ENCODE measurements around the gene ARHGDIB.

ARHGDIB gene

DNA sequence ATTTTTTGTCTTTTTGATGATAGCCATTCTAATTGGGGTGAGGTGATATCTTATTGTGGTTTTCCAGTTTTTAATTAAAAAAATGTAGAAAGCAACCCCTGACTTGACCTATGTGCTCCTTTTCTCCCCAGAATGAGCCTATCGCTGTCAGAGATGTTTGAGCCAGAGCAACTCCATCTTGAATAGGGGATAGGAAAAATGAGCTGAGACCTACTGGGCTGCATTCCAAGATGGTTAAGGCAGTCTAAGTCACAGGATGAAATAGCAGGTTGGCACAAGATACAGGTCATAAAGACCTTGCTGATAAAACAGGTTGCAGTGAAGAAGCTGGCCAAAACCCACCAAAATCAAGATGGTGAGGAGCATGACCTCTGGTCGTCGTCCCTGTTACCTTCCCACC lies 36.9 kb downstream of the ARHGDIB start:
- DNase-seq: no peak

DNA sequence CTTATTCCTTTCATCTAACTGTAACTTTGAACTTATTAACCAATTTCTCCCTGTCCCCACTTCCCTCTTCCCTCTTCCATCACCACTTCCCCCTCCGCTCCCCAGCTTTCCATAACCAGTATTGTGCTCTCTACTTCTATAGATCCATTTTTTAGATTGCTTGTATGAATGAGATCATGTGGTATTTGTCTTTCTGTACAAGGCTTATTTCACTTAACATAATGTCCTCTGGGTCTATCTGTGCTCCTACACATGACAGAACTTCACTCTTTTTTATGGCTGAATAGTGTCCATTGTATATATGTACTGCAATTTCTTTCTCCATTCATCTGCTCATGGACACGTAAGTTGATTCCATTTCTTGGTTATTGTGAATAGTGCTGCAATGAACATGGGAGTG lies 37.5 kb downstream of the ARHGDIB start:
- no peak for DNase-seq

DNA sequence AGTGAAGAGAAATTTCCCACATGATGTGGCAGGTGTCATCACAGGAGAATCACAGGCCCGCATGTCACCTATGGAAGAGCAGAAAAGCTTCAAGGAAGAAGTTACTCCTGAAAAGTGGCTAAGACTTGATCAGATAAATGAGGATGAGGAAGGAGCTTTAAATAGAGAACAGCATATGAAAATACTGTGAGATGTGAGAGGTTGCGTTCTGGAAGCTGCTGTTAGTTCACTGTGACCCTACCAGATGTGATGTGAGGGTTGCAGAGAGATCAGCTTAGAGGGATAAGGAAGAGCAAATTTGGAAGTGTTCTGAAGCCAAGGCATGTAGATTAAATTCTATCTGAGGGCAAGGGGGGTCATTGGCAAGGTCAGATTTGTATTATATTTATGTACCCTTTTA lies 40.2 kb downstream of the ARHGDIB start:
- DNase-seq: no peak

DNA sequence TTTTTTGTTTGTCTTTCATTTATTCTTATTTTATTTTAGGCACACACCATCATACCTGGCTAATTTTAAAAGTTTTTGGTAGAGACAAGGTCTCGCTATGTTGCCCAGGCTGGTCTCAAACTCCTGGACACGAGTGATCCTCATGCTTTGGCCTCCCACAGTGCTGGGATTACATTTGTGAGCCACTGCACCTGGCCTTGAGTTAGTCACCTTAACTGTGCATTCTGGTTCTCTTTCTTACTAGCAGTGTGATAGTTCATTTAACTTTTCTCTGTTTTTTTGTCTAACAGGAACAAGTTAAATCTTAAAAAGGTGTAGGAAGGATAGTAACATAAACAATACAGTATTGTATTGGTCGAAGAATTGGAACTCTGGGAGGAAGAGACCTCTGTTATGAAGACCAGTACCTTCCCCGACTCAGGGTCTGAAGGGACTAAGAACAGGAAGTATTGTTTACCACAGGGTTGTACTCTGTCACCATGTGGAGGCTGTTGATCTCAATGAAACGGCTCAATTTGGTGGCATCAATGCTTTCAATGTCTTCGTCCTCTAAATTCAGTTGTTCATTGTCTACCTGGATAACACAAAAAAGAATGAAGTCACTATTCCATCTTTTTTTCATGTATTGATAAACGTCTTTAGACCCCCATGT lies 40.8 kb downstream of the ARHGDIB start:
- DNase-seq: no peak

- DNase-seq: no peak
Observed at GRCh38 chr12:14919455-14919854, 41.9 kb downstream of the ARHGDIB start.

DNA sequence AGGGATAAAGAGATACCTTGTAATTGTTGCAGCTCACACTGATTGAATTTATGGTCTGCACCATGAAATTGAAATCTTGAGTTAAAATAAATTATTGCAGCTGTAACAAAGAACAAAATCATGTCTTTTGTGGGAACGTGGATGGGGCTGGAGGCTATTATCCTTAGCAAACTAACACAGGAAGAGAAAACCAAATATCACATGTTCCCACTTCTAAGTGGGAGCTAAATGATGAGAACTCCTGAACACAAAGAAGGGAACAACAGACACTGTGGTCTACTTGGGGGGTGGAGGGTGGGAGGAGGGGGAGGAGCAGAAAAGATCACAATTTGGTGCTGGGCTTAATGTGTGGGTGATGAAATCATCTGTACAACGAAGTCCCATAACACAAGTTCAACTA lies 45.7 kb downstream of the ARHGDIB start:
- DNase-seq: no peak

DNA sequence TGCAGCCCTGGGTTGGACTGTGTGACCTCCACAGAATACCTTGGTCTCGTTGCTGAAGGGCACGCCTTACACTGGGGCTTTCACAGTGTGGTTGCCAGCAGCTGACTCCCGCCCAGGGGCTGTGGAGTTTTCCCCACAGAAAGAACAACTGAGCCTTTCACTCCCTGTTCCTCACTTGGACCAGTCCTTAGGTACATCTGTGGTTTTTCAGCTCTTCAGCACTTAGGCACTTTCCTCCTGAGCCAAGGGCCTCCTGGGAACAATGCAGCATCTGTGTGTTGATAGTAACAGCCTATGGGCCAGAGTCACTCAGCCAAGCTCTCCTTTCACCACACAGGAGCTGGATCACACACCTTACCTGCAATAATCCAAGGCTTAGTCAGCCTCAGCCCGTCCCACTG lies 48.0 kb downstream of the ARHGDIB start:
- no peak for DNase-seq

- DNase-seq: no peak
Observed at GRCh38 chr12:14911131-14911530, 50.3 kb downstream of the ARHGDIB start.

DNA sequence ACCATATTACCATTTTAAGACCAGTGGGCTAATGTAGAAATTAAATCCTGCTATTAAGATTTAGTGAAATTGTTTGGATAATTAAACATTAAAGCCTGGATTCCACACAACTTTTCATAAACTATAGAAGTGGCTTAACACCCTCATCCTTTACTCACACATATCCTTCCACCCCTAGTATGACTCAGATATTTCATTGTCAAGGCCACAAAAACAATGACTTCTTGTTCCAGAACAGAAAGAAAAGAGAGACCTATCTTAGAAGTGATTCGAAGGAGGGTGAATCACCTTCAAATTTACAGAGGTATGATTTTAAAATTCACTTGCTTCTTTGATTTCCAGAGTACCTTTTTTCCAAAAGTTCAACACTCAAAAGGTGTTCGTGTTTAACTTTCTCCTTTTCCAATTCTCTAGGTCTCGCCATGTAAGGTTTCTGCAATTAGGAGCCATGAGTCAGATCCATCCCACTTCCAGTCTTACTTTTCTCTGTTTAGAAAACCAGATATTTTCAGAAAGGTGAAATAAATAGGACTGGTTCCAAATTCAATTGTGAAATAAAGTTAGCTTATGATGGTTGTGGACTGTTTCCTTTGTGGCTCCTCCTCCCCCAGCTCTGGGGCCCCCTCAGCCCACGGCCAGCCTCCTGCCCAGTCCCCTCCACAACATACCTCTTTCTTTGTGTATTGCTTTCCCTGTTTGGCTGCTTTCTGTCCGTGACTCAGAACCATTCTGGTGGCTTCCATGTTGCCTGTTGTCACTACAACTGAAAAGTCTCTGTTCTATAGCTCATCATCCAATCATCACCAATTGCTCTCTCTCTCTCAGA lies 51.1 kb downstream of the ARHGDIB start:
- DNase-seq: no peak

- no peak for DNase-seq
Observed at GRCh38 chr12:14907953-14908352, 53.4 kb downstream of the ARHGDIB start.

- no peak for DNase-seq
Observed at GRCh38 chr12:14906114-14906513, 55.3 kb downstream of the ARHGDIB start.

GRCh38 chr12:14905269-14906004 lies 56.0 kb downstream of the ARHGDIB start:
- DNase-seq: no peak

GRCh38 chr12:14904854-14905253 lies 56.5 kb downstream of the ARHGDIB start:
- DNase-seq: no peak

- DNase-seq: no peak
Observed at GRCh38 chr12:14903386-14904098, 57.9 kb downstream of the ARHGDIB start.

DNA sequence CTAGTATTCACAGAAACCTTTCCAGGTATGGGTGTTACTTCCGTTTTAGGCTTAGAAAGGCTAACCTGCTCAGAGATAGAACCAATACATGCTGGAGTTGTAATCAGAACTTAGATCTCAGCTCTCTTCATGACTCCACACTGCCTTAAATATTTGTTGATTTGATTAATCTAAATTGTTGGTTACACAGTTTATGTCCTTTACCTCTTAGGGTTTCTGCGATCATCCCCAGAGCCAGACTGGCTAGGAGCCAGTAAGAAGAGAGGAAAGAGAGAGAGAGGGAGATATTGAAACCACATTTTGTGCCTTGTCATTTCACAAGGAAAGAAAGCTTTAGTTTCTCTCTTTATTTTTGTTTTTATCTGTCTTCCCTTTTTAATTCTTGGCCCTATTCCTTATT lies 58.9 kb downstream of the ARHGDIB start:
- no peak for DNase-seq

- no peak for DNase-seq
Observed at GRCh38 chr12:14901228-14901562, 60.2 kb downstream of the ARHGDIB start.

- DNase-seq: no peak
Observed at GRCh38 chr12:14900521-14901227, 60.7 kb downstream of the ARHGDIB start.

GRCh38 chr12:14896521-14897169 lies 64.8 kb downstream of the ARHGDIB start:
- no peak for DNase-seq

DNA sequence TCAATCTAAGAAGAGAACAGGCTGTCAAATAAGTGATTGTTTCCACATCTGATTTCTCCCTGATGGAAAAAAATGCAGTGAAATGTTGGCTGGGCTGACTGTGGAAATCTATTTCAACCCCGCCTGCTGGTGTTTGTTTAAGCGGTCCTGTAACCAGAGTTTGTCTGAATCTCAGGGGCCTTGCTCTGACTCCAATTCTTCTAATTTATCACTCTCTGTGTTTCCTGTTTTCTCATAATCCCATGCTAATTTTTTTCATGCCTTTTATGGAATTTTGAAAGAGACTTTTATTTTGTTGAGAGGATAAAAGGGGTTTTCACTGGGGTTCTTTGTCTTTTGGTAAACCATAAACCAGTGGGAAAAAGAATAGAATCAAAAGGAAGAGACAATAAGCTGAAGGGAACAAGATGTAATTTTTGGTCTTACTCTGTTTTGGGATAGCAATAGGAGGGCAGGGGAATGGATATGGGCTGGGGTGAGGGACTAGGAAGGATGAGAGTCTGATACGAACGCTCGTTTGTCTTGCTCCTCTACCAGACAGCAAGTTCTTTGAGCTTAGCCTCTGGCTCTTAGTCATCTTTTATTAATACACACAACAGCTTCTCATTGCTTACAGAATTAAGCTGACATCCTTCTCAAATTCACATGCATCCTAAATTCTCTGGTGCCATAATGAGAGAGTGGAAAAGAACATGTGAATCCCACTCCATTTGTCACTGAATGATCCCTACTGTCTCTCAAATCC lies 67.7 kb downstream of the ARHGDIB start:
- no peak for DNase-seq

DNA sequence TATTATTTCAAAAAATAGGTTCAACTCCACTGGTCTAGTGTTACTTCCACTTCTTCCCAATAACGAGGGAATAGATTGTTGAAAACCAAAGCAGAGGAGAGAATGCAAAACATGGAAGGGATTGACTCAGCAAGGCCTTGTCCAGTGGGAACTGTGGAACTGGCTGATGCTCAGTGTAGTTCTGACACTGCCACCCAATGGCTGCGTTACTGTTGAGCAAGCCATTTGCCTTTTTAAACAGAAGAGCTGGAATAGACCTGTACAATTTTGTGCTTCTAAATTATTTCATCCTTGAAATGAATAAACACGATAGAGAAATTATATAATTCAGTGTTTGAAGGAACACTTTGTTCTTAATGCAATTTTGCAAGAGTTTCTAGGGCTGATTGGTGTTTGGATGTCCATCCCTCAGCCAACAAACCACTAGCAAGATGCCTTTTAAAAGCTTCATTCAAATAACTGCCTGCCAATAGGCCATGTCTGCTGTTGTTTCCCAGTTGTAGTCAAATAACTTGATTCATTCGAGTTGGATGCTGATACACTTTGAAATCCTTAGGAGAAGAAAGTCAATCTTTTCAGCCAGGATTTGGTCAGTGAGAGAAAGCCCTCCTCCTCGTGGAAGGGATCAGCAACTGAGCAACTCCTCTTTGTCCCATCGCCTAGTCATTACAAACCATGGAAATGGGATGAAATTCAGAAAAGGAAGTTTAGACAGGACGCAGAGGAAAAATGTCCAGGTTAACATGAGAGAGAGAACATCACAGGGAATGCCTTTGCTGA lies 68.5 kb downstream of the ARHGDIB start:
- no peak for DNase-seq

Measured in activated CD4-positive, alpha-beta T cell treated with anti-CD3 and anti-CD28 coated beads for 1 hour (primary cell).